ENCODE data around the gene THBS2. TPM values are rescaled to one million over a fixed set of nuclear protein-coding genes. Genes with fewer than 3 reads are reported as not detected.
"Not testable (repeated sequence)": the region's sequence is repeated elsewhere in the genome, so short reads cannot be mapped to it uniquely, and the experiment has no call there.

THBS2 gene
- total and polyA plus RNA-seq, 2 of the 4 experiments (the other 2 are of a cell fraction) = 97.3 to 113 TPM

GRCh38 chr6:169197929-169198328 is 55.7 kb downstream of the THBS2 start:
- BruUV-seq (replicated peaks); H3K4ac ChIP-seq (ENCODE audit: low read depth, low read length); dilution Hi-C loops (cut with HindIII; ENCODE audit: low sequenced_read_pairs, unreplicated experiment); POLR2A ChIA-PET (ENCODE audit: unreplicated experiment); H3K4me1 ChIP-seq (ENCODE audit: control insufficient read depth, insufficient read depth, low read length); CTCF ChIA-PET; H3K14ac ChIP-seq (replicated peaks; ENCODE audit: low read depth, low read length); H2BK15ac ChIP-seq (ENCODE audit: low read depth, low read length); DNase-seq; H4K20me1 ChIP-seq (ENCODE audit: insufficient read depth, low read length); H3K4me2 ChIP-seq (ENCODE audit: low read depth, low read length); H2BK20ac ChIP-seq (ENCODE audit: low read depth, low read length); H4K91ac ChIP-seq (ENCODE audit: insufficient read depth, low read depth, low read length); H3K36me3 ChIP-seq (ENCODE audit: control insufficient read depth, insufficient read depth, low read length); ATAC-seq (ENCODE audit: low read depth); intact Hi-C loops (cut with micrococcal nuclease); H3K18ac ChIP-seq (ENCODE audit: low read depth, low read length); H3K56ac ChIP-seq (ENCODE audit: extremely low read depth, insufficient read depth, low read length); H3K9me3 ChIP-seq (ENCODE audit: control insufficient read depth, insufficient read depth, low read length); H3K9ac ChIP-seq (ENCODE audit: low read depth, low read length); H2AK5ac ChIP-seq (ENCODE audit: low read depth, low read length); H4K8ac ChIP-seq (ENCODE audit: low read depth in 2 of 2, low read length in 2 of 2); H2BK120ac ChIP-seq (ENCODE audit: low read depth, low read length); in situ Hi-C loops (cut with MboI; ENCODE audit: low sequenced_read_pairs); H3K27ac ChIP-seq (ENCODE audit: insufficient read depth, low read length); H2AFZ ChIP-seq (replicated peaks; ENCODE audit: low read length, poor library complexity); H3K79me1 ChIP-seq (ENCODE audit: low read depth in 1 of 2, low read length in 2 of 2); H3K4me3 ChIP-seq (ENCODE audit: insufficient read depth, low read depth, low read length); H2BK5ac ChIP-seq (ENCODE audit: low read depth, low read length, poor library complexity, severe bottlenecking); H4K5ac ChIP-seq (ENCODE audit: low read depth, low read length); H3K9me1 ChIP-seq (ENCODE audit: insufficient read depth, low read length); H3K27me3 ChIP-seq (ENCODE audit: control insufficient read depth, insufficient read depth, low read length); H2AK9ac ChIP-seq (replicated peaks; ENCODE audit: low read depth, low read length, poor library complexity); H3K23ac ChIP-seq (ENCODE audit: low read depth, low read length): not testable (repeated sequence)
- no CpG with 5 or more reads among the region's 15 CpGs for WGBS, 2 experiments (ENCODE audit: extremely low coverage in 2 of 2, insufficient read length in 1 of 2)

DNA sequence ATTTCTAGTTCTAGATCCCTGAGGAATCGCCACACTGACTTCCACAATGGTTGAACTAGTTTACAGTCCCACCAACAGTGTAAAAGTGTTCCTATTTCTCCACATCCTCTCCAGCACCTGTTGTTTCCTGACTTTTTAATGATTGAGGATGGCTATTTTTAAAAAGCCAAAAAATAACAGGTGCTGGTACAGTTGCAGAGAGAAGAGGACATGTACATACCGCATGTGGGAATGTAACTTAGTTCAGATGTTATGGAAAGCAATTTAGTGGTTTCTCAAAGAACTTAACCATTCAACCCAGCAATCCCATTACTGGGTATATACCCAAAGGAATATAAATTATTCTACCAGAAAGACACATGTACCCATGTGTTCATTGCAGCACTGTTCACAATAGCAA is 57.4 kb downstream of the THBS2 start:
- H2BK5ac ChIP-seq (ENCODE audit: low read depth, low read length, poor library complexity, severe bottlenecking); H4K91ac ChIP-seq (ENCODE audit: insufficient read depth, low read depth, low read length); H3K27ac ChIP-seq (ENCODE audit: insufficient read depth, low read length); H3K4ac ChIP-seq (ENCODE audit: low read depth, low read length); H3K23ac ChIP-seq (ENCODE audit: low read depth, low read length); H3K4me3 ChIP-seq (ENCODE audit: insufficient read depth, low read depth, low read length); H2BK20ac ChIP-seq (ENCODE audit: low read depth, low read length); DNase-seq; H3K9ac ChIP-seq (ENCODE audit: low read depth, low read length); H2BK15ac ChIP-seq (ENCODE audit: low read depth, low read length); H2AK9ac ChIP-seq (replicated peaks; ENCODE audit: low read depth, low read length, poor library complexity); H4K20me1 ChIP-seq (ENCODE audit: insufficient read depth, low read length); dilution Hi-C loops (cut with HindIII; ENCODE audit: low sequenced_read_pairs, unreplicated experiment); POLR2A ChIA-PET (ENCODE audit: unreplicated experiment); CTCF ChIA-PET; H3K4me1 ChIP-seq (ENCODE audit: control insufficient read depth, insufficient read depth, low read length); H3K9me3 ChIP-seq (ENCODE audit: control insufficient read depth, insufficient read depth, low read length); ATAC-seq (ENCODE audit: low read depth); H3K4me2 ChIP-seq (ENCODE audit: low read depth, low read length); H3K18ac ChIP-seq (ENCODE audit: low read depth, low read length); BruUV-seq (replicated peaks); intact Hi-C loops (cut with micrococcal nuclease); H4K5ac ChIP-seq (ENCODE audit: low read depth, low read length); H3K36me3 ChIP-seq (ENCODE audit: control insufficient read depth, insufficient read depth, low read length); H2AFZ ChIP-seq (replicated peaks; ENCODE audit: low read length, poor library complexity); H3K79me1 ChIP-seq (ENCODE audit: low read depth in 1 of 2, low read length in 2 of 2); H3K9me1 ChIP-seq (ENCODE audit: insufficient read depth, low read length); in situ Hi-C loops (cut with MboI; ENCODE audit: low sequenced_read_pairs); H2AK5ac ChIP-seq (ENCODE audit: low read depth, low read length); H3K14ac ChIP-seq (replicated peaks; ENCODE audit: low read depth, low read length); H3K56ac ChIP-seq (ENCODE audit: extremely low read depth, insufficient read depth, low read length); H3K27me3 ChIP-seq (ENCODE audit: control insufficient read depth, insufficient read depth, low read length); H4K8ac ChIP-seq (ENCODE audit: low read depth in 2 of 2, low read length in 2 of 2); H2BK120ac ChIP-seq (ENCODE audit: low read depth, low read length): not testable (repeated sequence)
- no CpG with 5 or more reads among the region's 2 CpGs for WGBS, 2 experiments (ENCODE audit: extremely low coverage in 2 of 2, insufficient read length in 1 of 2)
